T-helper 17 cell (primary cell): ENCODE measurements around the gene PHACTR2. TPM values are rescaled to one million over a fixed set of nuclear protein-coding genes. Genes with fewer than 3 reads are reported as not detected.
"Not testable (repeated sequence)": the region's sequence is repeated elsewhere in the genome, so short reads cannot be mapped to it uniquely, and the experiment has no call there.

Experiments used
- ATAC-seq: fragments of 150-1000 bp; cut with Tn5 transposase; 2 replicates; pipeline ENCODE4 v1.10.0; 2021; ENCODE audit warnings: mild to moderate bottlenecking, moderate library complexity
- DNase-seq, 3 donors: peaks; one replicate each; pipeline versions ENCODE4 v3.0.0 to v3.0.0-alpha.2; 2020 to 2021
- H3K9me3 ChIP-seq: one replicate; pipeline ENCODE4 v1.7.0; 2013; ENCODE audit warnings: low read length, mild to moderate bottlenecking; ENCODE audit not compliant: control insufficient read depth, poor library complexity, severe bottlenecking
- H3K27ac Mint-ChIP-seq: one replicate; pipeline ENCODE4 v1.8.0; 2022; ENCODE audit warnings: mild to moderate bottlenecking, moderate library complexity, mixed read lengths
- H3K27me3 Mint-ChIP-seq: one replicate; pipeline ENCODE4 v1.8.0; 2022; ENCODE audit warnings: mixed read lengths
- H3K36me3 Mint-ChIP-seq: one replicate; pipeline ENCODE4 v1.8.0; 2022; ENCODE audit warnings: low read depth, mixed read lengths
- H3K4me1 Mint-ChIP-seq: one replicate; pipeline ENCODE4 v1.8.0; 2022; ENCODE audit warnings: mild to moderate bottlenecking, mixed read lengths
- H3K4me3 Mint-ChIP-seq: one replicate; pipeline ENCODE4 v1.8.0; 2022; ENCODE audit warnings: mild to moderate bottlenecking, moderate library complexity, mixed read lengths
- total RNA-seq, 4 donors: library from RNA in 2 of 4; stranded (reverse) in 2 of 4; gene quantifications; one replicate each; pipeline ENCODE4 v1.2.3 and lab custom pipeline; 2022 to 2026

PHACTR2 gene
- total RNA-seq, 2 donors from 2014 or later = 66.1 to 66.3 TPM

- ATAC-seq (no peak), DNase-seq (no peak)
- H3K27me3 Mint-ChIP-seq = no peaks in the 10 kb centered on the region
- peaks cover 14% of the 10 kb centered on the region for H3K36me3 Mint-ChIP-seq
- H3K27ac Mint-ChIP-seq = no peak overlapping the region
- no peaks in the 10 kb centered on the region for H3K9me3 ChIP-seq
- H3K4me3 Mint-ChIP-seq = no peak overlapping the region
- peaks cover 2% of the 10 kb centered on the region for H3K4me1 Mint-ChIP-seq
These were observed 101.2 kb downstream of the PHACTR2 start for GRCh38 chr6:143778926-143779325.

- no peak for ATAC-seq
- Mint-ChIP-seq H3K4me3 (no peak overlapping the region), H3K36me3 (peaks cover 17% of the 10 kb centered on the region), H3K27me3 (no peaks in the 10 kb centered on the region), H3K27ac (no peak overlapping the region), H3K4me1 (no peaks in the 10 kb centered on the region)
- H3K9me3 ChIP-seq = no peaks in the 10 kb centered on the region
- DNase-seq = no peak
These were observed 104.7 kb downstream of the PHACTR2 start for GRCh38 chr6:143782481-143782880.

- H3K9me3 ChIP-seq = no peaks in the 10 kb centered on the region
- H3K4me1 Mint-ChIP-seq = no peaks in the 10 kb centered on the region
- no peak overlapping the region for H3K27ac Mint-ChIP-seq
- peaks cover 14% of the 10 kb centered on the region for H3K36me3 Mint-ChIP-seq
- no peaks in the 10 kb centered on the region for H3K27me3 Mint-ChIP-seq
- H3K4me3 Mint-ChIP-seq = no peak overlapping the region
- ATAC-seq (no peak), DNase-seq (no peak)
These were observed 105.3 kb downstream of the PHACTR2 start for GRCh38 chr6:143783077-143783476.

GRCh38 chr6:143784316-143784715 lies 106.6 kb downstream of the PHACTR2 start:
- no peak overlapping the region for H3K4me3 Mint-ChIP-seq
- ATAC-seq (no peak), DNase-seq (no peak)
- no peak overlapping the region for H3K27ac Mint-ChIP-seq
- peaks cover 10% of the 10 kb centered on the region for H3K36me3 Mint-ChIP-seq
- H3K9me3 ChIP-seq = no peaks in the 10 kb centered on the region
- no peaks in the 10 kb centered on the region for H3K27me3 Mint-ChIP-seq
- no peaks in the 10 kb centered on the region for H3K4me1 Mint-ChIP-seq

- not testable (repeated sequence) for H3K27me3 Mint-ChIP-seq, ATAC-seq, H3K9me3 ChIP-seq, H3K4me3 Mint-ChIP-seq, DNase-seq, H3K27ac Mint-ChIP-seq, H3K4me1 Mint-ChIP-seq
- H3K36me3 Mint-ChIP-seq = peaks cover 19% of the 10 kb centered on the region
These were observed 108.6 kb downstream of the PHACTR2 start for GRCh38 chr6:143786371-143786770.

GRCh38 chr6:143792402-143793279 lies 114.9 kb downstream of the PHACTR2 start:
- peaks cover 11% of the 10 kb centered on the region for H3K36me3 Mint-ChIP-seq
- no peak overlapping the region for H3K27ac Mint-ChIP-seq
- DNase-seq (no peak), ATAC-seq (no peak)
- no peaks in the 10 kb centered on the region for H3K27me3 Mint-ChIP-seq
- no peak overlapping the region for H3K4me3 Mint-ChIP-seq
- no peaks in the 10 kb centered on the region for H3K9me3 ChIP-seq
- no peaks in the 10 kb centered on the region for H3K4me1 Mint-ChIP-seq

- Mint-ChIP-seq H3K27ac (no peak overlapping the region), H3K4me3 (no peak overlapping the region), H3K4me1 (no peaks in the 10 kb centered on the region), H3K36me3 (peaks cover 13% of the 10 kb centered on the region), H3K27me3 (no peaks in the 10 kb centered on the region)
- DNase-seq (no peak), ATAC-seq (no peak)
- H3K9me3 ChIP-seq = no peaks in the 10 kb centered on the region
These were observed 115.5 kb downstream of the PHACTR2 start for GRCh38 chr6:143793280-143793619.

GRCh38 chr6:143796551-143796950 lies 118.8 kb downstream of the PHACTR2 start:
- H3K27me3 Mint-ChIP-seq, H3K4me3 Mint-ChIP-seq, DNase-seq, H3K9me3 ChIP-seq, H3K36me3 Mint-ChIP-seq, H3K4me1 Mint-ChIP-seq, ATAC-seq, H3K27ac Mint-ChIP-seq: not testable (repeated sequence)

GRCh38 chr6:143798487-143798886 lies 120.7 kb downstream of the PHACTR2 start:
- H3K36me3 Mint-ChIP-seq, H3K4me1 Mint-ChIP-seq, ATAC-seq, DNase-seq, H3K9me3 ChIP-seq, H3K4me3 Mint-ChIP-seq, H3K27me3 Mint-ChIP-seq, H3K27ac Mint-ChIP-seq: not testable (repeated sequence)

- Mint-ChIP-seq H3K4me3 (no peak overlapping the region), H3K27me3 (no peaks in the 10 kb centered on the region), H3K4me1 (peaks cover 5% of the 10 kb centered on the region), H3K27ac (no peak overlapping the region), H3K36me3 (peaks cover 3% of the 10 kb centered on the region)
- no peaks in the 10 kb centered on the region for H3K9me3 ChIP-seq
- ATAC-seq = no peak
- DNase-seq = no peak
These were observed 125.2 kb downstream of the PHACTR2 start for GRCh38 chr6:143802833-143803565.

- Mint-ChIP-seq H3K27ac (no peak overlapping the region), H3K4me3 (no peak overlapping the region), H3K36me3 (peaks cover 2% of the 10 kb centered on the region), H3K4me1 (peaks cover 7% of the 10 kb centered on the region), H3K27me3 (no peaks in the 10 kb centered on the region)
- DNase-seq (no peak), ATAC-seq (no peak)
- H3K9me3 ChIP-seq = no peaks in the 10 kb centered on the region
These were observed 126.2 kb downstream of the PHACTR2 start for GRCh38 chr6:143803769-143804568.

- H3K9me3 ChIP-seq = no peaks in the 10 kb centered on the region
- H3K36me3 Mint-ChIP-seq = peaks cover 2% of the 10 kb centered on the region
- peak overlapping the region; percentile 24 for H3K27ac Mint-ChIP-seq
- DNase-seq (no peak), ATAC-seq (no peak)
- H3K27me3 Mint-ChIP-seq = no peaks in the 10 kb centered on the region
- H3K4me3 Mint-ChIP-seq = no peak overlapping the region
- H3K4me1 Mint-ChIP-seq = peaks cover 7% of the 10 kb centered on the region
These were observed 127.1 kb downstream of the PHACTR2 start for GRCh38 chr6:143804835-143805239.
